ENCODE measurements around the gene ERBB4. TPM values are rescaled to one million over a fixed set of nuclear protein-coding genes. Genes with fewer than 3 reads are reported as not detected.

Gene ERBB4
- total and polyA plus RNA-seq, 7 experiments from 2014 or later, result not detected

- no peaks in the 10 kb centered on the region for H3K36me3 Mint-ChIP-seq
- H3K4me3 Mint-ChIP-seq, result no peak overlapping the region
- DNase-seq (no peak), ATAC-seq (no peak)
- peaks cover 0 to 12% (median 0%) of the 10 kb centered on the region in 11 donors for H3K9me3 Mint-ChIP-seq
- Histone ChIP-seq H3K27ac (ENCODE audit: low read depth, low read length) (no peak overlapping the region), H3K4me1 (ENCODE audit: control insufficient read depth in 2 of 2, insufficient read depth in 2 of 2, low read length in 2 of 2) (no peaks in the 10 kb centered on the region), H3K36me3 (ENCODE audit: control insufficient read depth in 2 of 3, insufficient read depth in 3 of 3, low read length in 3 of 3) (no peaks in the 10 kb centered on the region), H3K4me3 (ENCODE audit: low read length) (no peak overlapping the region), H3K27me3 (ENCODE audit: control insufficient read depth in 2 of 2, insufficient read depth in 2 of 2, low read length in 2 of 2) (no peaks in the 10 kb centered on the region), H3K9me3 (ENCODE audit: control insufficient read depth in 2 of 3, low read length in 3 of 3) (no peaks in the 10 kb centered on the region)
- intact Hi-C loops (cut with micrococcal nuclease), result no loop called here
- POLR2A ChIA-PET, result no interaction called here
- H3K27me3 Mint-ChIP-seq, result no peaks in the 10 kb centered on the region
- CTCF ChIA-PET, result no interaction called here
- H3K4me1 Mint-ChIP-seq, result no peaks in the 10 kb centered on the region
- no peak overlapping the region for H3K27ac Mint-ChIP-seq
Measured at GRCh38 chr2:211513446-211513845, 1025.2 kb downstream of the ERBB4 start.

GRCh38 chr2:211512806-211513205, 1025.8 kb downstream of the ERBB4 start:
- Mint-ChIP-seq H3K36me3 (no peaks in the 10 kb centered on the region), H3K4me1 (no peaks in the 10 kb centered on the region), H3K27me3 (no peaks in the 10 kb centered on the region), H3K9me3 (peaks cover 0 to 12% (median under 1%) of the 10 kb centered on the region in 11 donors), H3K27ac (no peak overlapping the region), H3K4me3 (no peak overlapping the region)
- Histone ChIP-seq H3K27ac (ENCODE audit: low read depth, low read length) (no peak overlapping the region), H3K9me3 (ENCODE audit: control insufficient read depth in 2 of 3, low read length in 3 of 3) (no peaks in the 10 kb centered on the region), H3K27me3 (ENCODE audit: control insufficient read depth in 2 of 2, insufficient read depth in 2 of 2, low read length in 2 of 2) (no peaks in the 10 kb centered on the region), H3K4me1 (ENCODE audit: control insufficient read depth in 2 of 2, insufficient read depth in 2 of 2, low read length in 2 of 2) (no peaks in the 10 kb centered on the region), H3K4me3 (ENCODE audit: low read length) (no peak overlapping the region), H3K36me3 (ENCODE audit: control insufficient read depth in 2 of 3, insufficient read depth in 3 of 3, low read length in 3 of 3) (no peaks in the 10 kb centered on the region)
- DNase-seq (no peak), ATAC-seq (no peak)
- ChIA-PET POLR2A (no interaction called here), CTCF (no interaction called here)
- intact Hi-C loops (cut with micrococcal nuclease), result no loop called here

- Mint-ChIP-seq H3K36me3 (no peaks in the 10 kb centered on the region), H3K4me1 (no peaks in the 10 kb centered on the region), H3K9me3 (peaks cover 2 to 20% (median 10%) of the 10 kb centered on the region in 11 donors), H3K27me3 (no peaks in the 10 kb centered on the region), H3K27ac (no peak overlapping the region), H3K4me3 (no peak overlapping the region)
- CTCF ChIA-PET, result no interaction called here
- ATAC-seq (no peak), DNase-seq (no peak)
- Histone ChIP-seq H3K36me3 (ENCODE audit: control insufficient read depth in 2 of 3, insufficient read depth in 3 of 3, low read length in 3 of 3) (no peaks in the 10 kb centered on the region), H3K4me3 (ENCODE audit: low read length) (no peak overlapping the region), H3K27me3 (ENCODE audit: control insufficient read depth in 2 of 2, insufficient read depth in 2 of 2, low read length in 2 of 2) (no peaks in the 10 kb centered on the region), H3K9me3 (ENCODE audit: control insufficient read depth in 2 of 3, low read length in 3 of 3) (no peaks in the 10 kb centered on the region), H3K4me1 (ENCODE audit: control insufficient read depth in 2 of 2, insufficient read depth in 2 of 2, low read length in 2 of 2) (no peaks in the 10 kb centered on the region), H3K27ac (ENCODE audit: low read depth, low read length) (no peak overlapping the region)
- POLR2A ChIA-PET, result no interaction called here
- intact Hi-C loops (cut with micrococcal nuclease), result no loop called here
Measured at GRCh38 chr2:211503856-211504255, 1034.7 kb downstream of the ERBB4 start.

GRCh38 chr2:211503198-211503597, 1035.4 kb downstream of the ERBB4 start:
- Mint-ChIP-seq H3K27ac (no peak overlapping the region), H3K27me3 (no peaks in the 10 kb centered on the region), H3K9me3 (peaks cover under 1 to 20% (median 10%) of the 10 kb centered on the region in 11 donors), H3K4me3 (no peak overlapping the region), H3K36me3 (no peaks in the 10 kb centered on the region), H3K4me1 (no peaks in the 10 kb centered on the region)
- H3K27ac ChIP-seq (ENCODE audit: low read depth, low read length), result no peak overlapping the region
- H3K9me3 ChIP-seq (ENCODE audit: control insufficient read depth in 2 of 3, low read length in 3 of 3), result no peaks in the 10 kb centered on the region
- no peaks in the 10 kb centered on the region for H3K4me1 ChIP-seq (ENCODE audit: control insufficient read depth in 2 of 2, insufficient read depth in 2 of 2, low read length in 2 of 2)
- no peaks in the 10 kb centered on the region for H3K27me3 ChIP-seq (ENCODE audit: control insufficient read depth in 2 of 2, insufficient read depth in 2 of 2, low read length in 2 of 2)
- DNase-seq (no peak), ATAC-seq (no peak)
- H3K4me3 ChIP-seq (ENCODE audit: low read length), result no peak overlapping the region
- intact Hi-C loops (cut with micrococcal nuclease), result no loop called here
- POLR2A ChIA-PET, result no interaction called here
- CTCF ChIA-PET, result no interaction called here
- no peaks in the 10 kb centered on the region for H3K36me3 ChIP-seq (ENCODE audit: control insufficient read depth in 2 of 3, insufficient read depth in 3 of 3, low read length in 3 of 3)

- no peak for DNase-seq
- Histone ChIP-seq H3K27ac (ENCODE audit: low read depth, low read length) (no peak overlapping the region), H3K9me3 (ENCODE audit: control insufficient read depth in 2 of 3, low read length in 3 of 3) (no peaks in the 10 kb centered on the region), H3K27me3 (ENCODE audit: control insufficient read depth in 2 of 2, insufficient read depth in 2 of 2, low read length in 2 of 2) (no peaks in the 10 kb centered on the region), H3K36me3 (ENCODE audit: control insufficient read depth in 2 of 3, insufficient read depth in 3 of 3, low read length in 3 of 3) (no peaks in the 10 kb centered on the region), H3K4me3 (ENCODE audit: low read length) (no peak overlapping the region), H3K4me1 (ENCODE audit: control insufficient read depth in 2 of 2, insufficient read depth in 2 of 2, low read length in 2 of 2) (no peaks in the 10 kb centered on the region)
- no peak for ATAC-seq
- Mint-ChIP-seq H3K36me3 (no peaks in the 10 kb centered on the region), H3K27me3 (no peaks in the 10 kb centered on the region), H3K27ac (no peak overlapping the region), H3K4me1 (no peaks in the 10 kb centered on the region), H3K4me3 (no peak overlapping the region), H3K9me3 (peaks cover 0 to 7% (median 3%) of the 10 kb centered on the region in 11 donors)
- ChIA-PET POLR2A (no interaction called here), CTCF (no interaction called here)
- intact Hi-C loops (cut with micrococcal nuclease), result no loop called here
Measured at GRCh38 chr2:211498551-211499205, 1039.9 kb downstream of the ERBB4 start.

- no peak overlapping the region for H3K4me3 Mint-ChIP-seq
- H3K27me3 ChIP-seq (ENCODE audit: control insufficient read depth in 2 of 2, insufficient read depth in 2 of 2, low read length in 2 of 2), result no peaks in the 10 kb centered on the region
- H3K9me3 ChIP-seq (ENCODE audit: control insufficient read depth in 2 of 3, low read length in 3 of 3), result no peaks in the 10 kb centered on the region
- ATAC-seq (no peak), DNase-seq (no peak)
- H3K4me1 ChIP-seq (ENCODE audit: control insufficient read depth in 2 of 2, insufficient read depth in 2 of 2, low read length in 2 of 2), result no peaks in the 10 kb centered on the region
- H3K9me3 Mint-ChIP-seq, result peaks cover 0 to 5% (median 0%) of the 10 kb centered on the region in 11 donors
- intact Hi-C loops (cut with micrococcal nuclease), result no loop called here
- CTCF ChIA-PET, result no interaction called here
- H3K4me3 ChIP-seq (ENCODE audit: low read length), result no peak overlapping the region
- no peak overlapping the region for H3K27ac Mint-ChIP-seq
- H3K27me3 Mint-ChIP-seq, result no peaks in the 10 kb centered on the region
- H3K36me3 Mint-ChIP-seq, result no peaks in the 10 kb centered on the region
- H3K4me1 Mint-ChIP-seq, result no peaks in the 10 kb centered on the region
- H3K27ac ChIP-seq (ENCODE audit: low read depth, low read length), result no peak overlapping the region
- POLR2A ChIA-PET, result no interaction called here
- no peaks in the 10 kb centered on the region for H3K36me3 ChIP-seq (ENCODE audit: control insufficient read depth in 2 of 3, insufficient read depth in 3 of 3, low read length in 3 of 3)
Measured at GRCh38 chr2:211495339-211495738, 1043.3 kb downstream of the ERBB4 start.

- Histone ChIP-seq H3K27ac (ENCODE audit: low read depth, low read length) (no peak overlapping the region), H3K4me1 (ENCODE audit: control insufficient read depth in 2 of 2, insufficient read depth in 2 of 2, low read length in 2 of 2) (no peaks in the 10 kb centered on the region), H3K36me3 (ENCODE audit: control insufficient read depth in 2 of 3, insufficient read depth in 3 of 3, low read length in 3 of 3) (no peaks in the 10 kb centered on the region), H3K27me3 (ENCODE audit: control insufficient read depth in 2 of 2, insufficient read depth in 2 of 2, low read length in 2 of 2) (no peaks in the 10 kb centered on the region), H3K9me3 (ENCODE audit: control insufficient read depth in 2 of 3, low read length in 3 of 3) (no peaks in the 10 kb centered on the region), H3K4me3 (ENCODE audit: low read length) (no peak overlapping the region)
- Mint-ChIP-seq H3K27me3 (no peaks in the 10 kb centered on the region), H3K9me3 (peaks cover 0 to 5% (median 0%) of the 10 kb centered on the region in 11 donors), H3K4me1 (no peaks in the 10 kb centered on the region), H3K27ac (no peak overlapping the region), H3K4me3 (no peak overlapping the region), H3K36me3 (no peaks in the 10 kb centered on the region)
- ChIA-PET POLR2A (no interaction called here), CTCF (no interaction called here)
- ATAC-seq (no peak), DNase-seq (no peak)
- intact Hi-C loops (cut with micrococcal nuclease), result no loop called here
Measured at GRCh38 chr2:211494536-211494935, 1044.1 kb downstream of the ERBB4 start.
